ENCODE data around the gene HLA-DMB. TPM values are rescaled to one million over a fixed set of nuclear protein-coding genes. Genes with fewer than 3 reads are reported as not detected.
A peak's percentile ranks its signal among the peaks of the same experiment; 100 is the strongest.

The HLA-DMB gene
- total and polyA plus RNA-seq, 10 of the 15 experiments (the other 5 are each of a cell fraction or from before 2014, with no cell fraction given): 114 to 173 (median 150) TPM

DNA sequence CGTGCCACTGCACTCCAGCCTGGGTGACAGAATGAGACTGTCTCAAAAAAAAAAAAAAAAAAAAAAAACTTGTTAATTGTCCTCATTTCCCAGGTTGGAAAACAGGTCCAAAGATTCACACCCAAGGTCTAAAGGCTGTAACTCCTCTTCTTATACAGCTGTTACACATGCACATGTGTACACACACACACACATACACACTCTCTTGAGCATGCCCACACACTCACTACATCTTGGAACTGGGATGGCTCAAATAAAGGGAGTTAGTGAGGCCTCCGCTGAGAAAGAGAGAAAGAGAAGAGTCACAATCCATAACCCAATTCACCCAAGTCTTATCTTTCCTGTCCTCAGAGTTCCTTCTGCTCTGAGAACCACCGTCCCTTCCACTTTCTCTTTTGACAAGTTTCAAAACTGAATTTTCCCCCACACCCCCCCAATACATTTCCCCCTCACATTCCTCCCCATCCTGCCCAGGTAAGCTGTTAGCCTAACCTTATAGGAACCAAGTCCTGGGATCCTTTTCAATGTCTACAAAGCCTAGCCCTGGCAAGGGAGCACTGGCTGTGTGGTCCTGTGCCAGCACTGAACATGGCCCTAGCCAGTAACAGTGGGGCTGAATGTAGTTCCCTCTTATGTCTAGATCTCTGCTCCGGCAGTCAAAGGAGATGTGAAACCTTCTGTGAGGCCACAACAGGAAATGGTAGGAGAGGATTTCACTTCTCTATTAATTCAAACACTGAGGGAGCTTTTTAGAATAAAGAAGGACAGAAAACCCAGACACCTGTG is 3.2 kb upstream of the HLA-DMB start:
- Histone ChIP-seq H3K36me3 (ENCODE audit: control insufficient read depth in 2 of 2, insufficient read depth in 2 of 2, low read length in 1 of 2) (no peaks in the 10 kb centered on the region), H4K20me1 (ENCODE audit: control insufficient read depth, insufficient read depth) (no peaks in the 10 kb centered on the region), H2AFZ (ENCODE audit: control insufficient read depth, low read depth, low read length) (no peak overlapping the region; the same call in 1 of the 2 replicates), H3K9me3 (replicated peaks; ENCODE audit: control insufficient read depth, insufficient read depth, low read length) (no peaks in the 10 kb centered on the region; the same call in 2 of the 3 replicates), H3K4me1 (ENCODE audit: control insufficient read depth, insufficient read depth, low read length) (peaks cover 54% of the 10 kb centered on the region), H3K4me3 (peak overlapping the region; percentile 64), H3K9ac (ENCODE audit: control insufficient read depth, insufficient read depth, low read length) (peak overlapping the region; percentile 57), H3K27me3 (replicated peaks in 1 of 2; ENCODE audit: control insufficient read depth in 2 of 2, insufficient read depth in 2 of 2, low read length in 1 of 2) (no peaks in the 10 kb centered on the region), H3K27ac (ENCODE audit: control insufficient read depth, insufficient read depth) (peak overlapping the region; percentile 96), H3K79me2 (ENCODE audit: control insufficient read depth, insufficient read depth, low read length) (peaks cover 53% of the 10 kb centered on the region), H3K4me2 (ENCODE audit: control insufficient read depth, insufficient read depth) (peak overlapping the region; percentile 71)
- ChIA-PET SMC1A (ENCODE audit: uncharacterized antibody, unreplicated experiment) (interaction anchor here (0.9 to 15.9 kb wide), 14 partner anchors 7 to 170 kb away, joined by 3 to 354 read pairs (median 6); partner anchors contain the start of genes BRD2 and HLA-DMA), POLR2A (interaction anchor here (0.6 to 10.8 kb wide), 11 partner anchors 10 to 105 kb away, joined by 3 to 270 read pairs (median 5); partner anchors contain the start of genes BRD2, HLA-DMA, PSMB9 and TAP1), RAD21 (ENCODE audit: unreplicated experiment) (interaction anchor here (0.7 to 8.6 kb wide), 15 partner anchors 10 to 106 kb away, joined by 3 to 130 read pairs (median 5); partner anchors contain the start of genes BRD2, HLA-DMA and TAP2), CTCF (interaction anchor here (0.7 to 15.9 kb wide), 12 partner anchors 9 to 106 kb away, joined by 3 to 532 read pairs (median 6); partner anchors contain the start of genes BRD2, HLA-DMA and TAP2)
- intact Hi-C loops (cut with micrococcal nuclease; ENCODE audit: unreplicated experiment) (loop anchor here (1.0 to 10.0 kb wide), 3 partner anchors 50 to 509 kb away; partner anchors contain the start of genes HLA-DRA and TAP2), in situ Hi-C loops (cut with MboI) (loop anchor here (10.0 kb wide), 1 partner anchor 329 kb away; no protein-coding TSS in a partner anchor)
- DNase-seq (ENCODE audit: low read depth, low spot score): peak; percentile 84
- no TSS peak for BruUV-seq (replicated peaks)
- peak; percentile 74 for ATAC-seq
- 8% methylated on average over 4 of the region's 4 CpGs for WGBS (ENCODE audit: insufficient coverage, insufficient replicate concordance, low lambda C conversion rate, missing lambda C conversion rate)
- FAIRE-seq: peak; percentile 77
- TF ChIP-seq, protein P1, sequence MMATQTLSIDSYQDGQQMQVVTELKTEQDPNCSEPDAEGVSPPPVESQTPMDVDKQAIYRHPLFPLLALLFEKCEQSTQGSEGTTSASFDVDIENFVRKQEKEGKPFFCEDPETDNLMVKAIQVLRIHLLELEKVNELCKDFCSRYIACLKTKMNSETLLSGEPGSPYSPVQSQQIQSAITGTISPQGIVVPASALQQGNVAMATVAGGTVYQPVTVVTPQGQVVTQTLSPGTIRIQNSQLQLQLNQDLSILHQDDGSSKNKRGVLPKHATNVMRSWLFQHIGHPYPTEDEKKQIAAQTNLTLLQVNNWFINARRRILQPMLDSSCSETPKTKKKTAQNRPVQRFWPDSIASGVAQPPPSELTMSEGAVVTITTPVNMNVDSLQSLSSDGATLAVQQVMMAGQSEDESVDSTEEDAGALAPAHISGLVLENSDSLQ (IDR thresholded peaks at IDR 0.05): 0 out of 2 replicates have a peak, but pooled peaks have one; percentile 29
- TF ChIP-seq, protein P2, sequence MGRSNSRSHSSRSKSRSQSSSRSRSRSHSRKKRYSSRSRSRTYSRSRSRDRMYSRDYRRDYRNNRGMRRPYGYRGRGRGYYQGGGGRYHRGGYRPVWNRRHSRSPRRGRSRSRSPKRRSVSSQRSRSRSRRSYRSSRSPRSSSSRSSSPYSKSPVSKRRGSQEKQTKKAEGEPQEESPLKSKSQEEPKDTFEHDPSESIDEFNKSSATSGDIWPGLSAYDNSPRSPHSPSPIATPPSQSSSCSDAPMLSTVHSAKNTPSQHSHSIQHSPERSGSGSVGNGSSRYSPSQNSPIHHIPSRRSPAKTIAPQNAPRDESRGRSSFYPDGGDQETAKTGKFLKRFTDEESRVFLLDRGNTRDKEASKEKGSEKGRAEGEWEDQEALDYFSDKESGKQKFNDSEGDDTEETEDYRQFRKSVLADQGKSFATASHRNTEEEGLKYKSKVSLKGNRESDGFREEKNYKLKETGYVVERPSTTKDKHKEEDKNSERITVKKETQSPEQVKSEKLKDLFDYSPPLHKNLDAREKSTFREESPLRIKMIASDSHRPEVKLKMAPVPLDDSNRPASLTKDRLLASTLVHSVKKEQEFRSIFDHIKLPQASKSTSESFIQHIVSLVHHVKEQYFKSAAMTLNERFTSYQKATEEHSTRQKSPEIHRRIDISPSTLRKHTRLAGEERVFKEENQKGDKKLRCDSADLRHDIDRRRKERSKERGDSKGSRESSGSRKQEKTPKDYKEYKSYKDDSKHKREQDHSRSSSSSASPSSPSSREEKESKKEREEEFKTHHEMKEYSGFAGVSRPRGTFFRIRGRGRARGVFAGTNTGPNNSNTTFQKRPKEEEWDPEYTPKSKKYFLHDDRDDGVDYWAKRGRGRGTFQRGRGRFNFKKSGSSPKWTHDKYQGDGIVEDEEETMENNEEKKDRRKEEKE (IDR thresholded peaks at IDR 0.05): no peak
- TF ChIP-seq, protein P3, sequence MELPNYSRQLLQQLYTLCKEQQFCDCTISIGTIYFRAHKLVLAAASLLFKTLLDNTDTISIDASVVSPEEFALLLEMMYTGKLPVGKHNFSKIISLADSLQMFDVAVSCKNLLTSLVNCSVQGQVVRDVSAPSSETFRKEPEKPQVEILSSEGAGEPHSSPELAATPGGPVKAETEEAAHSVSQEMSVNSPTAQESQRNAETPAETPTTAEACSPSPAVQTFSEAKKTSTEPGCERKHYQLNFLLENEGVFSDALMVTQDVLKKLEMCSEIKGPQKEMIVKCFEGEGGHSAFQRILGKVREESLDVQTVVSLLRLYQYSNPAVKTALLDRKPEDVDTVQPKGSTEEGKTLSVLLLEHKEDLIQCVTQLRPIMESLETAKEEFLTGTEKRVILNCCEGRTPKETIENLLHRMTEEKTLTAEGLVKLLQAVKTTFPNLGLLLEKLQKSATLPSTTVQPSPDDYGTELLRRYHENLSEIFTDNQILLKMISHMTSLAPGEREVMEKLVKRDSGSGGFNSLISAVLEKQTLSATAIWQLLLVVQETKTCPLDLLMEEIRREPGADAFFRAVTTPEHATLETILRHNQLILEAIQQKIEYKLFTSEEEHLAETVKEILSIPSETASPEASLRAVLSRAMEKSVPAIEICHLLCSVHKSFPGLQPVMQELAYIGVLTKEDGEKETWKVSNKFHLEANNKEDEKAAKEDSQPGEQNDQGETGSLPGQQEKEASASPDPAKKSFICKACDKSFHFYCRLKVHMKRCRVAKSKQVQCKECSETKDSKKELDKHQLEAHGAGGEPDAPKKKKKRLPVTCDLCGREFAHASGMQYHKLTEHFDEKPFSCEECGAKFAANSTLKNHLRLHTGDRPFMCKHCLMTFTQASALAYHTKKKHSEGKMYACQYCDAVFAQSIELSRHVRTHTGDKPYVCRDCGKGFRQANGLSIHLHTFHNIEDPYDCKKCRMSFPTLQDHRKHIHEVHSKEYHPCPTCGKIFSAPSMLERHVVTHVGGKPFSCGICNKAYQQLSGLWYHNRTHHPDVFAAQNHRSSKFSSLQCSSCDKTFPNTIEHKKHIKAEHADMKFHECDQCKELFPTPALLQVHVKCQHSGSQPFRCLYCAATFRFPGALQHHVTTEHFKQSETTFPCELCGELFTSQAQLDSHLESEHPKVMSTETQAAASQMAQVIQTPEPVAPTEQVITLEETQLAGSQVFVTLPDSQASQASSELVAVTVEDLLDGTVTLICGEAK (IDR thresholded peaks at IDR 0.05; ENCODE audit: borderline replicate concordance): no peak
- TF ChIP-seq, protein P4, sequence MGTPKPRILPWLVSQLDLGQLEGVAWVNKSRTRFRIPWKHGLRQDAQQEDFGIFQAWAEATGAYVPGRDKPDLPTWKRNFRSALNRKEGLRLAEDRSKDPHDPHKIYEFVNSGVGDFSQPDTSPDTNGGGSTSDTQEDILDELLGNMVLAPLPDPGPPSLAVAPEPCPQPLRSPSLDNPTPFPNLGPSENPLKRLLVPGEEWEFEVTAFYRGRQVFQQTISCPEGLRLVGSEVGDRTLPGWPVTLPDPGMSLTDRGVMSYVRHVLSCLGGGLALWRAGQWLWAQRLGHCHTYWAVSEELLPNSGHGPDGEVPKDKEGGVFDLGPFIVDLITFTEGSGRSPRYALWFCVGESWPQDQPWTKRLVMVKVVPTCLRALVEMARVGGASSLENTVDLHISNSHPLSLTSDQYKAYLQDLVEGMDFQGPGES (IDR thresholded peaks at IDR 0.05): no peak
- no peak for TF ChIP-seq HDAC2 (IDR thresholded peaks at IDR 0.05)
- TF ChIP-seq RUNX3 (IDR thresholded peaks at IDR 0.05; ENCODE audit: low read length): peak; percentile 97
- no peak for TF ChIP-seq NR2C1 (IDR thresholded peaks at IDR 0.05)
- TF ChIP-seq ZNF217 (IDR thresholded peaks at IDR 0.05): peak; percentile 70; the same call in 1 of the 2 replicates
- no peak for TF ChIP-seq TARDBP (IDR thresholded peaks at IDR 0.05; ENCODE audit: borderline replicate concordance)

All from GM12878 (cell line).